Measurements from ENCODE around the gene BRI3. TPM values are rescaled to one million over a fixed set of nuclear protein-coding genes. Genes with fewer than 3 reads are reported as not detected.

Gene BRI3
- total RNA-seq, 2 experiments from 2014 or later = 38.3 to 43.5 TPM

- H3K9me3 Mint-ChIP-seq (ENCODE audit: low read depth) = no peaks in the 10 kb centered on the region
- ATAC-seq (no peak), DNase-seq (no peak)
- no peaks in the 10 kb centered on the region for H3K27me3 Mint-ChIP-seq
- peaks cover 2% of the 10 kb centered on the region for H3K36me3 Mint-ChIP-seq
- H3K4me1 Mint-ChIP-seq = peaks cover under 1% of the 10 kb centered on the region
- no peak overlapping the region for H3K4me3 Mint-ChIP-seq
- CTCF ChIA-PET = no interaction called here
- H3K27ac Mint-ChIP-seq = no peak overlapping the region
Observed at GRCh38 chr7:98242934-98243333, 38.6 kb upstream of the BRI3 start.

- H3K4me1 Mint-ChIP-seq = peaks cover 15% of the 10 kb centered on the region
- no peak overlapping the region for H3K27ac Mint-ChIP-seq
- no peak overlapping the region for H3K4me3 Mint-ChIP-seq
- H3K36me3 Mint-ChIP-seq = peaks cover 8% of the 10 kb centered on the region
- ATAC-seq (no peak), DNase-seq (no peak)
- no peaks in the 10 kb centered on the region for H3K9me3 Mint-ChIP-seq (ENCODE audit: low read depth)
- CTCF ChIA-PET = no interaction called here
- H3K27me3 Mint-ChIP-seq = no peaks in the 10 kb centered on the region
Observed at GRCh38 chr7:98244871-98245270, 36.6 kb upstream of the BRI3 start.

- CTCF ChIA-PET = interaction anchor here (0.9 kb wide), 1 partner anchor 227 kb away, joined by 3 read pairs; no protein-coding TSS in a partner anchor
- H3K9me3 Mint-ChIP-seq (ENCODE audit: low read depth) = no peaks in the 10 kb centered on the region
- H3K27me3 Mint-ChIP-seq = no peaks in the 10 kb centered on the region
- H3K4me3 Mint-ChIP-seq = no peak overlapping the region
- peaks cover 11% of the 10 kb centered on the region for H3K36me3 Mint-ChIP-seq
- no peak for DNase-seq
- no peak for ATAC-seq
- peaks cover 34% of the 10 kb centered on the region for H3K4me1 Mint-ChIP-seq
- H3K27ac Mint-ChIP-seq = peak overlapping the region; percentile 43
Observed at GRCh38 chr7:98248156-98248555, 33.3 kb upstream of the BRI3 start.

GRCh38 chr7:98249106-98249505 is 32.4 kb upstream of the BRI3 start:
- H3K9me3 Mint-ChIP-seq (ENCODE audit: low read depth) = no peaks in the 10 kb centered on the region
- H3K27ac Mint-ChIP-seq = peak overlapping the region; percentile 96
- DNase-seq (no peak), ATAC-seq (no peak)
- H3K4me1 Mint-ChIP-seq = peaks cover 39% of the 10 kb centered on the region
- CTCF ChIA-PET = no interaction called here
- H3K36me3 Mint-ChIP-seq = peaks cover 11% of the 10 kb centered on the region
- H3K4me3 Mint-ChIP-seq = no peak overlapping the region
- H3K27me3 Mint-ChIP-seq = no peaks in the 10 kb centered on the region

- DNase-seq (peak; percentile 79), ATAC-seq (peak; percentile 31)
- CTCF ChIA-PET = interaction anchor here (0.8 to 1.6 kb wide), 6 partner anchors 12 to 629 kb away, joined by 3 to 7 read pairs (median 4); partner anchors contain the start of gene BAIAP2L1
- Mint-ChIP-seq H3K36me3 (peaks cover 17% of the 10 kb centered on the region), H3K4me1 (peaks cover 49% of the 10 kb centered on the region), H3K27me3 (no peaks in the 10 kb centered on the region), H3K27ac (peak overlapping the region; percentile 96), H3K4me3 (peak overlapping the region; percentile 95), H3K9me3 (ENCODE audit: low read depth) (no peaks in the 10 kb centered on the region)
Observed at GRCh38 chr7:98250789-98251188, 30.7 kb upstream of the BRI3 start.

GRCh38 chr7:98251231-98251600 is 30.3 kb upstream of the BRI3 start:
- ATAC-seq (peak; percentile 32), DNase-seq (peak; percentile 65)
- Mint-ChIP-seq H3K4me1 (peaks cover 52% of the 10 kb centered on the region), H3K36me3 (peaks cover 19% of the 10 kb centered on the region), H3K27me3 (no peaks in the 10 kb centered on the region), H3K27ac (peak overlapping the region; percentile 96), H3K9me3 (ENCODE audit: low read depth) (no peaks in the 10 kb centered on the region), H3K4me3 (peak overlapping the region; percentile 95)
- CTCF ChIA-PET = interaction anchor here (1.1 to 1.6 kb wide), 4 partner anchors 48 to 628 kb away, joined by 4 to 7 read pairs (median 6); partner anchors contain the start of gene BAIAP2L1

- Mint-ChIP-seq H3K4me1 (peaks cover 58% of the 10 kb centered on the region), H3K27me3 (no peaks in the 10 kb centered on the region), H3K9me3 (ENCODE audit: low read depth) (no peaks in the 10 kb centered on the region), H3K4me3 (peak within 1 kb of the TSS; percentile 95), H3K27ac (peak within 1 kb of the TSS; percentile 96), H3K36me3 (peaks cover 23% of the 10 kb centered on the region)
- CTCF ChIA-PET = interaction anchor here (1.4 to 2.3 kb wide), 4 partner anchors 146 to 628 kb away, joined by 4 to 8 read pairs (median 6); partner anchors contain the start of gene BAIAP2L1
- peak; percentile 94 for DNase-seq
- peak; percentile 95 for ATAC-seq
Observed at GRCh38 chr7:98251601-98252424, 29.7 kb upstream of the BRI3 start, which contains the start of gene TECPR1. TSS of gene TECPR1 (minus strand) at chr7:98252232. CDS start at chr7:98246146, 6,086 bp downstream.

- Mint-ChIP-seq H3K27me3 (no peaks in the 10 kb centered on the region), H3K9me3 (ENCODE audit: low read depth) (no peaks in the 10 kb centered on the region), H3K4me1 (peaks cover 59% of the 10 kb centered on the region), H3K36me3 (peaks cover 26% of the 10 kb centered on the region), H3K27ac (peak overlapping the region; percentile 96), H3K4me3 (peak overlapping the region; percentile 95)
- ATAC-seq (no peak), DNase-seq (no peak)
- CTCF ChIA-PET = interaction anchor here (2.2 to 2.3 kb wide), 2 partner anchors 149 to 230 kb away, joined by 5 to 8 read pairs; partner anchors contain the start of gene BAIAP2L1
Observed at GRCh38 chr7:98252425-98253054, 28.9 kb upstream of the BRI3 start.

GRCh38 chr7:98254516-98254915 is 27.0 kb upstream of the BRI3 start:
- Mint-ChIP-seq H3K36me3 (peaks cover 27% of the 10 kb centered on the region), H3K27me3 (no peaks in the 10 kb centered on the region), H3K4me1 (peaks cover 47% of the 10 kb centered on the region), H3K9me3 (ENCODE audit: low read depth) (no peaks in the 10 kb centered on the region), H3K4me3 (no peak overlapping the region), H3K27ac (peak overlapping the region; percentile 81)
- ATAC-seq (no peak), DNase-seq (no peak)
- CTCF ChIA-PET = interaction anchor here (1.7 kb wide), 1 partner anchor 146 kb away, joined by 3 read pairs; no protein-coding TSS in a partner anchor

GRCh38 chr7:98254951-98255610 is 26.4 kb upstream of the BRI3 start:
- CTCF ChIA-PET = interaction anchor here (1.5 to 1.7 kb wide), 2 partner anchors 25 to 147 kb away, joined by 3 read pairs; no protein-coding TSS in a partner anchor

GRCh38 chr7:98256431-98256830 is 25.1 kb upstream of the BRI3 start:
- H3K9me3 Mint-ChIP-seq (ENCODE audit: low read depth) = no peaks in the 10 kb centered on the region
- CTCF ChIA-PET = interaction anchor here (1.5 to 1.7 kb wide), 3 partner anchors 11 to 148 kb away, joined by 3 to 4 read pairs (median 3); no protein-coding TSS in a partner anchor
- H3K27me3 Mint-ChIP-seq = no peaks in the 10 kb centered on the region
- H3K36me3 Mint-ChIP-seq = peaks cover 32% of the 10 kb centered on the region
- DNase-seq (no peak), ATAC-seq (no peak)
- H3K4me3 Mint-ChIP-seq = no peak overlapping the region
- peak overlapping the region; percentile 24 for H3K27ac Mint-ChIP-seq
- H3K4me1 Mint-ChIP-seq = peaks cover 34% of the 10 kb centered on the region

More at GRCh38 chr7:98254951-98255610, 26.4 kb upstream of the BRI3 start:
- H3K36me3 Mint-ChIP-seq = peaks cover 24% of the 10 kb centered on the region
- H3K27ac Mint-ChIP-seq = peak overlapping the region; percentile 81
- DNase-seq = peak; percentile 66
- no peaks in the 10 kb centered on the region for H3K27me3 Mint-ChIP-seq
- ATAC-seq = no peak
- H3K4me3 Mint-ChIP-seq = no peak overlapping the region
- H3K9me3 Mint-ChIP-seq (ENCODE audit: low read depth) = no peaks in the 10 kb centered on the region
- H3K4me1 Mint-ChIP-seq = peaks cover 43% of the 10 kb centered on the region

GRCh38 chr7:98257701-98258100 is 23.8 kb upstream of the BRI3 start:
- no peak for ATAC-seq
- Mint-ChIP-seq H3K27ac (no peak overlapping the region), H3K4me1 (peaks cover 31% of the 10 kb centered on the region), H3K4me3 (no peak overlapping the region), H3K27me3 (no peaks in the 10 kb centered on the region), H3K36me3 (peaks cover 41% of the 10 kb centered on the region), H3K9me3 (ENCODE audit: low read depth) (no peaks in the 10 kb centered on the region)
- CTCF ChIA-PET = no interaction called here
- no peak for DNase-seq

GRCh38 chr7:98265841-98266271 is 15.6 kb upstream of the BRI3 start:
- DNase-seq = no peak
- ATAC-seq = no peak
- Mint-ChIP-seq H3K4me3 (no peak overlapping the region), H3K36me3 (peaks cover 22% of the 10 kb centered on the region), H3K27me3 (no peaks in the 10 kb centered on the region), H3K27ac (no peak overlapping the region), H3K9me3 (ENCODE audit: low read depth) (no peaks in the 10 kb centered on the region), H3K4me1 (no peaks in the 10 kb centered on the region)
- CTCF ChIA-PET = no interaction called here

Measured in activated CD8-positive, alpha-beta memory T cell treated with anti-CD3 and anti-CD28 coated beads, Interleukin-2, amount 10 ng/mL, durations not matched to agents 7 days and 5 days (primary cell).